Amygdala (tissue), 56 donors: ENCODE data around the gene TAF1.
"Not testable (repeated sequence)": the region's sequence is repeated elsewhere in the genome, so short reads cannot be mapped to it uniquely, and the experiment has no call there.

Experiments used
- DNase-seq, 56 donors: peaks; one replicate each; lab custom pipeline; 2025; lab: John Stamatoyannopoulos, UW

TAF1 gene

DNA sequence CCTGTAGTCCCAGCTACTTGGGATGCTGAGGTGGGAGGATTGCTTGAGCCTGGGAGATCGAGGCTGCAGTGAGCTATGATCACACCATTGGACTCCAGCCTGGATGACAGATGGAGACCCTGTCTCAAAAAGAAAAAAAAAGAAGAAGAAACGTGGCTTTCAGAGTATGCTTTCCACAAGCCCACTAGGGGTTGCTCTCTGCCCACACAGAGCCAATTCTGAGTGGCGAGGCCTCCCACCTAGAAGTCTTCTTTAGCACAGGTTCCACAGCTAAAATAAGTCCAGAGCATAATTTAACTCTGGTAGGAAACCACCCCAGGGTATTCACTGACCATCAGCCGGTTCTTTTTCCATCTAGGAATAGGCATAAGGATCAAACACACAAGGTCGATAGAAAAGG, 50.1 kb downstream of the TAF1 start:
- not testable (repeated sequence) for DNase-seq

DNA sequence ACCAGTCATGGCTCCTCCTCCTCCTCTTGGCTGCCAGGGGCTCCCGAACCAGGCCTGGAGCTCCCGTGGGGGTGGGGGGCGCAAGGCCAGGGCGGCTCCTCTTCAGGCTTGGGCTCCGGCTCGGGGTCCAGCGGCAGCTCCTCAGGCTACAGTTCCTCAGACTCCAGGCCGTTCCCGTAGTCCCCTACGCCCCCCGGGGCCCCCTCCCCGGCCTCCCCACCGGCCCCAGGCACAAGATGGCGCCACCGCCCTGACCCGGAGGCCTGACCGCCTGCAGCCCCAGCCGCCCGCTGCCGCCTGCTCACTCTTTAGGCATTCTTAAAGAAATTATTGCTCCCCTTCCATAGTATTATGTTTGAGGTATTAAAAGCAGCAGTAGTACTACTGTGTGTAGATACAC, 54.5 kb downstream of the TAF1 start:
- DNase-seq, result no peak

DNA sequence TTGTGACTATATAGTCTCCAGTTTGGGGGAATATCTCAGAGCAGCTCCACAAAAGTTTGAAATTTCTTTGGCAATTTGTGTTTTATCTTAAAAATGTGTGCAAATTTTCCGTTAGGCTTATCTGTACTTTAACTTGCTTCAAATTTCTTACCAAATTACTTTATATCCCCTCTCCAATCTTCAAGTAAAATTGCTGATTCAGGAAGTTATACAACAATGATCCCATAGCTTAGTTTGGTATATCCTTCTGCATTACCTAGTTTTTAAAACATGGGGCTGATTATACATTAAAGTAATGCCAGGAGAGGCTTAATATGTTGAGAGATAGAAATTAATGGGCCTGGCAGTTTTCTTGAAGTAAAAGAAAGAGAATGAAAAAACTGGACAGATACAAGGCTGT, 66.6 kb downstream of the TAF1 start:
- DNase-seq, result no peak

DNA sequence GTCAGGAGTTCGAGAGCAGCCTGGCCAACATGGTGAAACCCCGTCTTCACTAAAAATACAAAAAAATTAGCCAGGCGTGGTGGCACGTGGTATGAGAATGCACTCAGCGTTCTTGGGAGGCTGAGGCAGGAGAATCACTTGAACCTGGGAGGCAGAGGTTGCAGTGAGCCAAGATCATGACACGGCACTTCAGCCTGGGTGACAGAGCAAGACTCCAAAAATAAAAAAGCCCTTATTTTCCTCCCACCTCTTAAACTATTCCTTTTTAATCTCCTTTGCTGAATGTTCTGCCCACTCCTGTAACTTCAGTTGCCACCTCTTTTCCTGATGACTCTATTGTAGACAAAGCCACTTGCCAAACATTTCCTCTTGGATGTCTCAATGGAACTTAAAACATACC, 72.6 kb downstream of the TAF1 start:
- DNase-seq, result no peak

DNA sequence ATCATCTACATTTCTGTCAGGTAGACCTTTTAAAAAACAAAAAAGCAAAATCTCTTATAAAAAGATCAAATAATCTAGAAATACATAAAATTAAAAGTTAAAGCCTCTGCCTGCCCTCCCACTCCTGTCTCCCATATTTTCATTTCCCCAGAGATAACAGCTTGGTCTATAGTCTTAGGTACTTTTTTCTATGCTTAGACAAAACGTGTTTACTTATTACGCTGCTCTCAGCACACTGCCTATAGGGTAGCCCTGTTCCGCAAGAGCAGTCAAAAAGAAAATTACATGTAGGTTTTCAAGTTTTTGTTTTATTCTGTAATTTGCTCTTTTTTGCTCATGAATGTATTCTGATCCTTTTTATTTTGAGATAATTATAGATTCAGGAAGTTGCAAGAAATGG, 73.3 kb downstream of the TAF1 start:
- no peak for DNase-seq

DNA sequence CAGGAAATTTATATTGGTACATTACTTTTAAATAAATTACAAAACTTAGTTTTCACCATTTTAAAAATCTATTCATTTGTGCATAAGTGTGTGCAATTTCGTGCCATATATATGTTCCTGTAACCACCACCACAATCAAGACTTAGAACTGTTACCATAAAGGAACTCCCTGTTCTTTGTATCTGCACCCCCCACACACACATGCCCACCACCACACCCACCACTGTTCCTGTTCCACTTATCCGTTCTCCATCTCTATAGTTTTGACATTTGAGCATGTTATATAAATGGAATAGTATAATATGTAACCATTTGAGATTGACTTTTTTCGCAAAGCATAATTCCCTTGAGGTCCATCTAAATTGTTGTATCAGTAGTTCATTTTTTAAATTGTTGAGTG, 73.7 kb downstream of the TAF1 start:
- no peak for DNase-seq

DNA sequence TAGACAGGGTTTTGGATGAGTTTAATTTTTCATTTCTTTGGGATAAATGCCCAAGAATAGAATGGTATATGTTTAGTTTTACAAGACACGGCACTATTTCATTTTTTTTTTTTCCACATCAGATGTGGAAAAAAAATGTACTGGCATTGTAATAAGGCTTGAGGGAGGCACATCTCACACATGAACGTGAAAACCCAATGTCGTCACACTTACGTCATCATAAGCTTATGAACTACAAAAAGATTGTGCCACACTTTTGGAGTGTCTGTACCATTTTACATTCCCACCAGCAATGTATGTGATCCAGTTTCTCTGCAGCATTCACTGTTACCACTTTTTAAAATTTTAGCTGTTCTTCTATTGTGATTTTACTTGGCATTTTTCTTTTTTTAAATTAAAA, 74.2 kb downstream of the TAF1 start:
- DNase-seq, result no peak

DNA sequence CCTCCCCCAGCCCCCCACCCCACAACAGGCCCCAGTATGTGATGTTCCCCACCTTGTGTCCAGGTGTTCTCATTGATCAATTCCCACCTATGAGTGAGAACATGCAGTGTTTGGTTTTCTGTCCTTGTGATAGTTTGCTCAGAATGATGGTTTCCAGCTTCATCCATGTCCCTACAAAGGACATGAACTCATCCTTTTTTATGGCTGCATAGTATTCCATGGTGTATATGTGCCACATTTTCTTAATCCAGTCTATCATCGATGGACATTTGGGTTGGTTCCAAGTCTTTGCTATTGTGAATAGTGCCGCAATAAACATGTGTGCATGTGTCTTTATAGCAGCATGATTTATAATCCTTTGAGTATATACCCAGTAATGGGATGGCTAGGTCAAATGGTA, 75.7 kb downstream of the TAF1 start:
- DNase-seq, result not testable (repeated sequence)

DNA sequence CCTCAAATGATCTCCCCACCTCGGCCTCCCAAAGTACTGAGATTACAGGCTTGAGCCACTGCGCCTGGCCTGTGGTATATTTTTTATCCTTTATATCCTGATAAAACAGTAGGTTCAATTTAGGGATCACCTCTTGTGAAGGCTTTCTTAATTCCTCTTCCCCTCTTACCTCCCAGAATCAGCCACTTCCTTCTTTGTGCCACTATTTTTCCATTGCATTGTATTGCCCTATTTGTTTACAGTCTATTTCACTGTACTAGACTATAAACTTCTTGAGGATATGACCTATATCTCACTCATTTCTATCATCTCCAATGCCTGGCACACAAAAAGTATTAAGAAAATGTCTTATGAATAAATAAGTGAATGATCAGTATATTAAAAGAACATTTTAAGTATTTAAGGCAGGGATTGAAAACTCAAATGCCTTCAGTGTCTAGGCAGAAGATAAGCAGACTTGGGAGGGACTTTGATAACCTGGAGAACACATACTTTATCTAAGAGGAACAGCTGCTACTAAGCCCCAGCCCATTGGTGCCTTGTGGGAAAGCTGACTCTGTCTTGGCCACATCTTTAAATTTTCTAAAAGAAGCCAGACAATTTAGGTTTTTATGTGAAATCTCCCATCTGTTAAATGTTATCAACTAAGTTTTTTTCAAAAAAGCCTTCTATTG, 84.4 kb downstream of the TAF1 start:
- no peak for DNase-seq

DNA sequence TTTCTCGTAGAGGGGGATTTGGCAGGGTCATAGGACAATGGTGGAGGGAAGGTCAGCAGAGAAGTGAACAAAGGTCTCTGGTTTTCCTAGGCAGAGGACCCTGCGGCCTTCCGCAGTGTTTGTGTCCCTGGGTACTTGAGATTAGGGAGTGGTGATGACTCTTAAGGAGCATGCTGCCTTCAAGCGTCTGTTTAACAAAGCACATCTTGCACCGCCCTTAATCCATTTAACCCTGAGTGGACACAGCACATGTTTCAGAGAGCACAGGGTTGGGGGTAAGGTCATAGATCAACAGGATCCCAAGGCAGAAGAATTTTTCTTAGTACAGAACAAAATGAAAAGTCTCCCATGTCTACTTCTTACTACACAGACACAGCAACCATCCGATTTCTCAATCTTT, 85.4 kb downstream of the TAF1 start:
- DNase-seq, result not testable (repeated sequence)

DNA sequence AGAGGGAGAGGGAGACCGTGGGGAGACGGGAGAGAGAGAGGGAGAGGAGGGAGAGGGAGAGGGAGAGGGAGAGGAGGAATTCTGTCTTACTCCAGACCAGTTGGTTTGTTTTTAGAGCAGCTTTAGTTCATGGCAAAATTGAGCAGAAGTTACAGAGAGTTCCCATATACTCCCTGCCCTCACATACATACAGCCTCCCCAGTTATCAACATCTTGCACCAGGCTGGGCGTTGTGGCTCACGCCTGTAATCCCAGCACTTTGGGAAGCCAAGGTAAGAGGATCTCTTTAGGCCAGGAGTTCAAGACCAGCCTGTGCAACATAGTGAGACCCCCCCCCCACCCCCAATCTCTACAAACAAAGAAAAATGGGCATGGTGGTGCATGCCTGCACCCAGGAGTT, 86.9 kb downstream of the TAF1 start:
- no peak for DNase-seq

DNA sequence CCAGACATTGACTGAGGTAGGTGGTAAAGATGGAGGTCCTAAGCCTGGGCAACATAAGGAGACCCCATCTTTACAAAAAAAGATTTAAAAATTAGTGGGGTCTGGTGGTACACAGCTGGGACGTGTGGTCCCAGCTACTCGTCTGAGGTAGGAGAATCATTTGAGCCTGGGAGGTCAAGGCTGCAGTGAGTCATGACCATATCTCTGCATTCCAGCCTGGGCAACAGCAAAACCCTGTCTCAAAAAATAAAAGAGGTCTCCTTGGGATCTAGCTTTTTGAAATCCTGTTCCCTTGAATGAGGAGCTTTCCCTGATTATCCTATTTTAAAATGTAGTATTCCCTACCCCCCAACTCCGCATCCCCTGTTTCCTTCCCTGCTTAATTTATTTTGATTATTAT, 88.1 kb downstream of the TAF1 start:
- DNase-seq, result no peak

DNA sequence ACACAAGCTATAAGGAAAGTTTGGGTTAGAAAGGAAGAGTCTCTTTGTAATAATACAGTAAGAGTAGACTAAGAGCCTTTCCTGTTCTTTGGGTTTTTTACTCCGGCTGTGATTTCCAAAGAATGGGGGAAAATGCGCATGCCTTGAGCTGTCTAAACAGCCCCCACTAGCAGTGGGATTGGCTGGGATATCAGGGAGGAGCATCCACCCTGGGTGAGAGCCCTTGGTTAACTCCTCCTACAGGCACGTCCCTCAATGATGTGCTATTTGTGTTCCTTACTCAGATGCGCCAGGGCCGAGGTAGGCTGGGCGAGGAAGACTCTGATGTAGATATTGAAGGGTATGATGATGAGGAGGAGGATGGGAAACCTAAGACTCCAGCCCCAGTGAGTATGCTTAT, 92.7 kb downstream of the TAF1 start:
- no peak for DNase-seq

DNA sequence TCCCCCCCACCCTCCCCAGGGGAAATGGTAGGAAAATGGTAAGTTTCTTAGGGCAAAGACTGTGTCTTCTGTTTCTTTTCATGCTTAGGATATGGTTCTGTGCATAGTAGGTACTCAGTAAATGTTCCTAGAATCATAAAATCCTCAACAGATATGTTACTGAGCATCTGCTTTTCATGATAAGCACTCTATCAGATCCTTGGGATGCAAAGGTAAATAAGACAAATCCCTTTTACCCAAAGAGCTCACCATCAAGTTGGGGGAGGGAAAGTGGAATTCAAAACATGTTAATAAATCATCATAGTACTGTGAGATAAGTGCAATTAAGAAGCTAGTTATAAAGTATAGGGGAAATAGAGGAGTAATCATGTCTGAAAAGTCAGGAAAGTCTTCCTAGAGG, 98.8 kb downstream of the TAF1 start:
- DNase-seq, result no peak

DNA sequence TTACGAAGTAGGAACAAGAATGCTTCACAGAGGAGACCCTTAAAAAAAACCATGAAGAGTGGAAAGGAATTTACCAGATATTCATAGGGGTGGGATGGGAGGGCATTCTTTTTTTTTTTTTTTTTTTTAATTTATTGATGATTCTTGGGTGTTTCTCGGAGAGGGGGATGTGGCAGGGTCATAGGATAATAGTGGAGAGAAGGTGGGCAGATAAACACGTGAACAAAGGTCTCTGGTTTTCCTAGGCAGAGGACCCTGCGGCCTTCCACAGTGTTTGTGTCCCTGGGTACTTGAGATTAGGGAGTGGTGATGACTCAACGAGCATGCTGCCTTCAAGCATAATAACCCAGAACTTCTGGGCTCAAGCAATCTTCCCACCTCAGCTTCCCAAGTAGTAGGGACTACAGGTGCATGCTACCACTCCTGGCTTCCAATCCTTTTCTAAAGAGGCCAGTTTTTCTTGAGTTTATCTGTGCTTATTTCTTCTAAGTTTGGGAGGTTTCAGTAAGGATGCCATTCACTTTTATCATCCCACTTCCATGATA, 100.9 kb downstream of the TAF1 start:
- DNase-seq, result no peak

DNA sequence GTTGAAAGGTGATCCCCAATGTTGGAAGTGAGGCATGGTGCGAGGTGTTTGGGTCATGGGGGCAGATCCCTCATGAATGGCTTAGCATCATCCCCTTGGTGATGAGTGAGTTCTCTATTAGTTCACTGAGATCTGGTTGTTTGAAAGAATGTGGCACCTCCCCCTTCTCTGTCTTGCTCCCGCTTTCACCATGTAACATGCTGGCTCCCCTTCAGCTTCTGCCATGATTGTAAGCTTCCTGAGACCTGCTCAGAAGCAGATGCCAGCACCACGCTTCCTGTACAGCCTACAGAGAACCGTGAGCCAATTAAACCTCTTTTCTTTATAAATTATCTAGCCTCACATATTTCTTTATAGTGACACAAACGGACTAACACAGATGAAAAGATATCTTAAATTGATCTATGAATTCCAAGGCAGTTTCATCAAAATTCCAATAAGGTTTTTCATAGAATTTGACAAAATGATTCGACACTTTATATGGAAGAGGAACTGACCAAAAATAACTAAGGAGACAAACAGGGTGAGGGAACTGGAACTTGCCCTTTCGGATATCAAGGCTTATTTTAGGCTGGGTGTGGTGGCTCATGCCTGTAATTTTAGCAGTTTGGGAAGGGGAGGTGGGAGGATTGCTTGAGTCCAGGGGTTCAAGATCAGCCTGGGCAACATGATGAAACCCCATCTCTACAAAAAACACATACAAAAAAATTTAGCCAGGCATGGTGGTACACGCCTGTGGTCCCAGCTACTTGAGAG, 109.8 kb downstream of the TAF1 start:
- no peak for DNase-seq

DNA sequence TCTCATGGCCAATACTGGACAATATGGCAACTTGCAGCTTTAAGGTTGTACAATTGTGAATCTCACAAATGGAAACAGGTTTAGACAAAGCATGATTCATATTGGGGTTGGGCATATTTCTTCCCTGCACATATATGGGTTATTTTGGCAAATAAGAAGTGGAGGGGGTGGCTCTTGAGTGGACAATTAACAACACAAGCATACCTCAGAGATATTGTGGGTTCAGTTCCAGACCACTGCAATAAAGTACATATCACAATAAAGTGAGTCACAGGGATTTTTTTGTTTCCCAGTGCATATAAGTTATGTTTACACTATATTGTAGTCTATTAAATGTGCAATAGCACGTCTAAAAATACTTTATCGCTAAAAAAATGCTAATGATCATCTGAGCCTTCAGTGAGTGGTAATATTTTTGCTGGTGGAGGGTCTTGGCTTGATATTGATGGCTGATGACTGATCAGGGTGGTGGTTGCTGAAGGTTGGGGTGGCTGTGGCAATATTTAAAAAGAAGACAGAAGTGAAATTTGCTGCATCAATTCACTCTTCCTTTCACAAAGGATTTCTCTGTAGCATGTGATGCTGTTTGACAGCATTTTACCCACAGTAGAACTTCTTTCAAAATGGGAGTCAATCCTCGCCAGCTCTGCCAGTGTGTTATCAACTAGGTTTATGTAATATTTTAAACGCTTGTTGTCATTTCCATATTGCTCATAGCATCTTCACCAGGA, 116.2 kb downstream of the TAF1 start:
- DNase-seq, result no peak

DNA sequence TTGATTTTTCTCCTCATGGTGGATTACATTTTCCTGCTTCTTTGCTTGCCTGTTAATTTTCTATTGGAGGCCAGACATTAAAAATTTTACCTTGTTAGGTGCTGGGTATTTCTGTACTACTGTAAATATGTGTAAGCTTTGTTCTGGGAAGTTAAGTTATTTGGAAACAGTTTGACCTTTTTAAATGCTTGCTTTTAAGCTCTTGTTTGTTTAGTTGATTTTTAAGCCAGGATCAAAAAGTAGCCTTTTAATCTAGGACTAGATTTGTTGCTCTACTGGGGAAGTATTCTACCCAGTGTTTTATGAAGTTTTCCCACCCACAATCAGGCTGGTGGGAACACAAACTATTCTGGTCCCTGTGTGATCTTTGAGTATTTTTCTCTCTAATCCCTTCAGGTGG, 121.7 kb downstream of the TAF1 start:
- no peak for DNase-seq

DNA sequence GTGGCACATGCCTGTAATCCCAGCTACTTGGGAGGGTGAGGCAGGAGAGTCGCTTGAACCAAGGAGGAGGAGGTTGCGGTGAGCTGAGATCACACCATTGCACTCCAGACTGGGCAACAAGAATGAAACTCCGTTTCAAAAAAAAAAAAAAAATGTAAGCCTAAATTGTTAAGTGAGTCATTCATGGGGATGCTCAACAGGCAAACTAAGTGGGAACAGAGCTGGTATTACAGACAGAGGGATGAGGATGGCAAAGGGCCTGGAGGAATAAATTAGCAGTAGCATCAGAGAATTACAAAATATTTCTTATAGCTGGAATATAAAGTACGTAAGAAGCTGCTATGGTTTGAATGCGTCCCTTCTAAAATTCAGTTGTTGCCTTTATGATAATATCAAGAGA, 123.4 kb downstream of the TAF1 start:
- no peak for DNase-seq

DNA sequence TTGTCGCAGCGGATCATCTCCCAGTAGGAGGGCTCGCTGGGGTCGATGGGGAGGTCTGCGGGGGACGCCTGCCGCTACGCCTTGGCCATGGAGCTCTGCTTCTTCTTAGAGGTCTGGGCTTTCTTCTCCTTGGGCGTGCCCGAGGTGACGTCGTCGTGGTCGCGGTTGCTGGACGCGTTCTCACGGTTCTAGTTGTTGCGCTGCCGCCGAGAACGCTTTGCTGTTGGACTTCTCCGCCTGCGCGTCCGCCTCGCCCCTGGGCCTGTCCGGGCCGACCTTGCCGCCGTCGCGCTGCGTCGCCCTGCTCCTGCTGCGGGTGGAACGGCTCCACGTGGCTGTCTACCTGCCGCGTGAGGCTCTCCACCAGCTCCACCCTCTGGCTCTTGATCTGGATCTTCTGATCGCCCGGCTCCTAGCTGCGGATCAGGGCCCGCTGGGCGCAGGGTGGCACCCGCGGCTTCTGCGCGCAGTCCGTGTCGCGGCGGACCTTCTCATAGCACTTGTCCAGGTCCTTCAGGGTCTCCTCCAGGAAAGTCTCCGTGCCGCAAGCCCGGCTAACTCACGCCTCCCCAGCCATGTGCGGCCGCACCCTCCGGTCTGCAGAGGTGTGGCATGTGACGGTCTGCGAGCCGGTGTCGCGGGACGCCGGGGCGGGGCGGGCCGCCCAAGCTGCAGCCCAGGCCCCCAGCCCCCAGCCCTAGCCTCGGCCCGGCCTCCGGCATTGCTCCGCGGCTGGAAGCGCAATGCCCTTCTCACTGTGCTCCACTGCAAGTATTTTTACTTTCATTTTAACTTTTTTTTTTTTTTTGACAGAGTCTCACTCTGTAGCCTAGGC, 126.3 kb downstream of the TAF1 start:
- peak in 17 of 56 donors; percentile 0 to 30 (median 4) for DNase-seq
